GM21825 (cell line): ENCODE measurements around the gene SPATS2.

Experiments
- ATAC-seq: cut with Tn5 transposase; IDR thresholded peaks from one replicate; pipeline ENCODE4 v1.9.1; 2021; ENCODE audit warnings: mild to moderate bottlenecking, moderate library complexity; ENCODE audit not compliant: unreplicated experiment

SPATS2 gene

GRCh38 chr12:49538510-49539403, 171.5 kb downstream of the SPATS2 start, which contains the start of gene KCNH3:
TSS of gene KCNH3 (plus strand) at chr12:49539030. CDS start at chr12:49539417, 387 bp downstream.
- ATAC-seq, result no peak

GRCh38 chr12:49539406-49540228, 172.4 kb downstream of the SPATS2 start:
- ATAC-seq, result no peak

GRCh38 chr12:49540229-49541139, 173.2 kb downstream of the SPATS2 start:
- ATAC-seq, result no peak

GRCh38 chr12:49541140-49541861, 174.0 kb downstream of the SPATS2 start:
- ATAC-seq, result no peak

GRCh38 chr12:49541911-49542505, 174.7 kb downstream of the SPATS2 start:
- no peak for ATAC-seq

GRCh38 chr12:49542592-49543160, 175.4 kb downstream of the SPATS2 start:
- ATAC-seq, result no peak

- ATAC-seq, result no peak
These were observed 176.1 kb downstream of the SPATS2 start for GRCh38 chr12:49543221-49543913.

GRCh38 chr12:49543914-49544815, 176.9 kb downstream of the SPATS2 start:
- no peak for ATAC-seq

GRCh38 chr12:49545815-49546214, 178.6 kb downstream of the SPATS2 start:
- no peak for ATAC-seq

- ATAC-seq, result no peak
These were observed 179.2 kb downstream of the SPATS2 start for GRCh38 chr12:49546481-49546880.

- no peak for ATAC-seq
These were observed 179.9 kb downstream of the SPATS2 start for GRCh38 chr12:49547090-49547690.

GRCh38 chr12:49548481-49548821, 181.2 kb downstream of the SPATS2 start:
- no peak for ATAC-seq

- no peak for ATAC-seq
These were observed 181.8 kb downstream of the SPATS2 start for GRCh38 chr12:49548822-49549648.

GRCh38 chr12:49549735-49550692, 182.8 kb downstream of the SPATS2 start:
- ATAC-seq, result no peak

- ATAC-seq, result no peak
These were observed 183.5 kb downstream of the SPATS2 start for GRCh38 chr12:49550693-49551252.
